Left renal pelvis (tissue), 4 donors: ENCODE data around the gene CREM. TPM values are rescaled to one million over a fixed set of nuclear protein-coding genes. Genes with fewer than 3 reads are reported as not detected.
A peak's percentile ranks its signal among the peaks of the same experiment; 100 is the strongest.
"Not testable (repeated sequence)": the region's sequence is repeated elsewhere in the genome, so short reads cannot be mapped to it uniquely, and the experiment has no call there.

Experiments
- DNase-seq, 4 donors: peaks; one replicate each; pipeline ENCODE4 v3.0.0-alpha.2; 2013; ENCODE audit warnings: low read depth in 4 of 4, low spot score in 3 of 4
- polyA plus RNA-seq, 4 donors: library from polyadenylated mRNA; unstranded; fragments of 120-200 nt; gene quantifications; one replicate each; pipeline ENCODE4 v1.2.1, GENCODE V29; 2013; ENCODE audit not compliant: insufficient read length in 4 of 4

The CREM gene
- polyA plus RNA-seq = 100 to 1,000 TPM in 1 of 4 donors, 10 to 100 TPM in 3; 33.3 to 104 (median 48.5) TPM

- peak; percentile 89 to 94 (median 93) for DNase-seq
Observed at GRCh38 chr10:35126530-35127288, at the start of gene CREM. CREM (plus strand) TSS chr10:35126846; CDS start chr10:35137836, 10,990 bp downstream.

- DNase-seq = no peak
Observed at GRCh38 chr10:35079265-35079664, 47.4 kb upstream of the CREM start.

GRCh38 chr10:35079763-35080162, 46.9 kb upstream of the CREM start:
- no peak for DNase-seq

- DNase-seq = not testable (repeated sequence)
Observed at GRCh38 chr10:35080261-35080660, 46.4 kb upstream of the CREM start.

- DNase-seq = no peak
Observed at GRCh38 chr10:35083242-35083641, 43.4 kb upstream of the CREM start.

- peak in 2 of 4 donors; percentile 18 to 36 for DNase-seq
Observed at GRCh38 chr10:35089611-35090161, 37.0 kb upstream of the CREM start.

GRCh38 chr10:35090162-35090954, 36.3 kb upstream of the CREM start, which contains the start of gene CUL2:
CUL2 (minus strand) TSS chr10:35090341; CDS start chr10:35071317, 19,024 bp downstream.
- peak; percentile 89 to 92 (median 91) for DNase-seq

- DNase-seq = no peak
Observed at GRCh38 chr10:35091994-35092790, 34.5 kb upstream of the CREM start.

GRCh38 chr10:35092851-35093250, 33.8 kb upstream of the CREM start:
- DNase-seq = no peak

- DNase-seq = no peak
Observed at GRCh38 chr10:35096312-35096711, 30.3 kb upstream of the CREM start.

GRCh38 chr10:35097510-35097909, 29.1 kb upstream of the CREM start:
- DNase-seq = no peak

- DNase-seq = no peak
Observed at GRCh38 chr10:35103882-35104281, 22.8 kb upstream of the CREM start.

GRCh38 chr10:35112571-35112970, 14.1 kb upstream of the CREM start:
- DNase-seq = no peak

GRCh38 chr10:35119378-35119777, 7.3 kb upstream of the CREM start:
- no peak for DNase-seq

- DNase-seq = no peak
Observed at GRCh38 chr10:35124540-35124939, 2.1 kb upstream of the CREM start.

GRCh38 chr10:35126062-35126529, 550 bp upstream of the CREM start:
- no peak for DNase-seq

- DNase-seq = peak; percentile 33 to 50 (median 43)
Observed at GRCh38 chr10:35127289-35127891, 744 bp downstream of the CREM start.

- DNase-seq = no peak
Observed at GRCh38 chr10:35129185-35129674, 2.6 kb downstream of the CREM start.

GRCh38 chr10:35130663-35131062, 4.0 kb downstream of the CREM start:
- no peak for DNase-seq

- DNase-seq = no peak
Observed at GRCh38 chr10:35132727-35133126, 6.1 kb downstream of the CREM start.
